ENCODE data around the gene LDLRAD4. TPM values are rescaled to one million over a fixed set of nuclear protein-coding genes. Genes with fewer than 3 reads are reported as not detected.

Gene LDLRAD4
- total and polyA plus RNA-seq, 9 of the 15 experiments (the other 6 are each of a cell fraction or from before 2014, with no cell fraction given): 0.01 TPM; not detected in 8

DNA sequence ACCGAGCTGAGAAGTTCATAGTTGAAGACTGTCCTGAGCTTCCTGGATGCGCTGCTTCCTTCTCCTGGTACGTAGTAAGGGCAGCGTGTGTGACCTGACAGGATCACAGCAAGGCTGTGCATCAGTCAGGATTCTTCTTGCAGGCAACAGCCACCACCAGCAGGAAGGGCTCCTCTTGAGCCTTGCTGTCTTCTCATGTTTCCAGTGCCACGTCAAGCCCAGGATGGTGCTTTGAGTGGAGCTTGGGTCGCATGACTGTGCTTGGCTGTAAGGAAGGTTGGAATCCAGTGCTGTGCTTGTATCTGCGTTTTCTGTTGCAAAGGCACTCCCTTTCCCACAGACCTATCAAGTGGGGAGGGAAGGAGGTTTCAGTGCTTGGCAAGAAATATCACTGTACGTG lies 194.3 kb downstream of the LDLRAD4 start:
- FAIRE-seq: no peak
- Histone ChIP-seq H2AFZ (ENCODE audit: low read depth, low read length) (no peak overlapping the region), H3K36me3 (ENCODE audit: control insufficient read depth, insufficient read depth, low read length) (no peaks in the 10 kb centered on the region), H3K9ac (ENCODE audit: insufficient read depth in 1 of 2, low read depth in 2 of 2, low read length in 2 of 2) (no peak overlapping the region), H3K79me2 (ENCODE audit: control insufficient read depth, insufficient read depth, low read length) (no peaks in the 10 kb centered on the region), H4K20me1 (replicated peaks; ENCODE audit: control insufficient read depth, insufficient read depth, low read length) (no peaks in the 10 kb centered on the region), H3K4me2 (ENCODE audit: insufficient read depth, low read length) (no peak overlapping the region), H3K4me3 (no peak overlapping the region), H3K27ac (ENCODE audit: extremely low read depth, low read depth, low read length) (no peak overlapping the region), H3K4me1 (replicated peaks in 1 of 2; ENCODE audit: control insufficient read depth in 2 of 2, insufficient read depth in 2 of 2, low read length in 2 of 2) (no peaks in the 10 kb centered on the region; a peak in 1 of 5 replicates), H3K9me3 (replicated peaks; ENCODE audit: control insufficient read depth, insufficient read depth, low read depth, low read length) (no peaks in the 10 kb centered on the region), H3K27me3 (ENCODE audit: control insufficient read depth in 2 of 2, insufficient read depth in 2 of 2, low read length in 2 of 2) (no peaks in the 10 kb centered on the region; a peak in 2 of 5 replicates), H3K9me1 (ENCODE audit: control insufficient read depth, insufficient read depth, low read length) (no peaks in the 10 kb centered on the region)
- TF ChIP-seq ZNF780A (CRISPR knock-in tag; IDR thresholded peaks at IDR 0.05): no peak
- intact Hi-C loops (cut with micrococcal nuclease) (no loop called here), in situ Hi-C loops (cut with MboI) (no loop called here)
- 0% methylated on average over 8 of the region's 8 CpGs for WGBS (ENCODE audit: insufficient coverage, low coverage, missing lambda C conversion rate)
- CTCF ChIA-PET (ENCODE audit: low intra/inter-chr PET ratio): no interaction called here
- POLR2A ChIA-PET: no interaction called here
- no peak for ATAC-seq
- DNase-seq (ENCODE audit: extremely low read depth in 1 of 4, low spot score in 3 of 4): no peak
- BruUV-seq (replicated peaks): no TSS peak

DNA sequence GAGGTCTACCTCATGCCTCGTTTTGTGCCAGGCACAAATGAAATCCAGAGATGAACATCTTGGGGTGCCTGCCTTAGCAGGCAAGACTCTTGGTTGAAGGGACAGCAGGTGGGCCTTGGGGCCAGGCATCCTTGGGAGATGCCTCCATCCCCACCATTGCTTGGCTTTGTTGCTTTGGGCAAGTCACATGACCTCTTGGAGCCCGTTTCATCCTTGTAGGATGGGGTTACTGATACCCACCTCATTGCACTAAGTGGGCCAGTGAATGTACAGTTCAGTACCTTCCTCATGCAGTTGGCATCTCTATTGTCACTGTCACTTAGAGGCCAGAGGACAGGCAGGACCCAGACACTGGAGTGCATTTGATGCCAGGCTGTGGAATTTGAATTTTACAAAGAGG lies 195.5 kb downstream of the LDLRAD4 start:
- Histone ChIP-seq H4K20me1 (replicated peaks; ENCODE audit: control insufficient read depth, insufficient read depth, low read length) (no peaks in the 10 kb centered on the region), H3K4me1 (replicated peaks in 1 of 2; ENCODE audit: control insufficient read depth in 2 of 2, insufficient read depth in 2 of 2, low read length in 2 of 2) (no peaks in the 10 kb centered on the region; a peak in 1 of 5 replicates), H3K4me2 (ENCODE audit: insufficient read depth, low read length) (no peak overlapping the region), H3K79me2 (ENCODE audit: control insufficient read depth, insufficient read depth, low read length) (no peaks in the 10 kb centered on the region), H3K9me3 (replicated peaks; ENCODE audit: control insufficient read depth, insufficient read depth, low read depth, low read length) (no peaks in the 10 kb centered on the region), H3K9me1 (ENCODE audit: control insufficient read depth, insufficient read depth, low read length) (no peaks in the 10 kb centered on the region), H3K27ac (ENCODE audit: extremely low read depth, low read depth, low read length) (no peak overlapping the region), H2AFZ (ENCODE audit: low read depth, low read length) (no peak overlapping the region), H3K36me3 (ENCODE audit: control insufficient read depth, insufficient read depth, low read length) (no peaks in the 10 kb centered on the region), H3K27me3 (ENCODE audit: control insufficient read depth in 2 of 2, insufficient read depth in 2 of 2, low read length in 2 of 2) (no peaks in the 10 kb centered on the region; a peak in 2 of 5 replicates), H3K9ac (ENCODE audit: insufficient read depth in 1 of 2, low read depth in 2 of 2, low read length in 2 of 2) (no peak overlapping the region), H3K4me3 (no peak overlapping the region)
- intact Hi-C loops (cut with micrococcal nuclease) (no loop called here), in situ Hi-C loops (cut with MboI) (no loop called here)
- WGBS (ENCODE audit: insufficient coverage, low coverage, missing lambda C conversion rate): 0% methylated on average over 2 of the region's 2 CpGs
- no TSS peak for BruUV-seq (replicated peaks)
- no peak for ATAC-seq
- CTCF ChIA-PET (ENCODE audit: low intra/inter-chr PET ratio): no interaction called here
- FAIRE-seq: no peak
- TF ChIP-seq, protein P1, sequence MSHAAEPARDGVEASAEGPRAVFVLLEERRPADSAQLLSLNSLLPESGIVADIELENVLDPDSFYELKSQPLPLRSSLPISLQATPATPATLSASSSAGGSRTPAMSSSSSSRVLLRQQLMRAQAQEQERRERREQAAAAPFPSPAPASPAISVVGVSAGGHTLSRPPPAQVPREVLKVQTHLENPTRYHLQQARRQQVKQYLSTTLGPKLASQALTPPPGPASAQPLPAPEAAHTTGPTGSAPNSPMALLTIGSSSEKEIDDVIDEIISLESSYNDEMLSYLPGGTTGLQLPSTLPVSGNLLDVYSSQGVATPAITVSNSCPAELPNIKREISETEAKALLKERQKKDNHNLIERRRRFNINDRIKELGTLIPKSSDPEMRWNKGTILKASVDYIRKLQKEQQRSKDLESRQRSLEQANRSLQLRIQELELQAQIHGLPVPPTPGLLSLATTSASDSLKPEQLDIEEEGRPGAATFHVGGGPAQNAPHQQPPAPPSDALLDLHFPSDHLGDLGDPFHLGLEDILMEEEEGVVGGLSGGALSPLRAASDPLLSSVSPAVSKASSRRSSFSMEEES (CRISPR knock-in tag; IDR thresholded peaks at IDR 0.05): peak; percentile 60
- TF ChIP-seq, protein P2, sequence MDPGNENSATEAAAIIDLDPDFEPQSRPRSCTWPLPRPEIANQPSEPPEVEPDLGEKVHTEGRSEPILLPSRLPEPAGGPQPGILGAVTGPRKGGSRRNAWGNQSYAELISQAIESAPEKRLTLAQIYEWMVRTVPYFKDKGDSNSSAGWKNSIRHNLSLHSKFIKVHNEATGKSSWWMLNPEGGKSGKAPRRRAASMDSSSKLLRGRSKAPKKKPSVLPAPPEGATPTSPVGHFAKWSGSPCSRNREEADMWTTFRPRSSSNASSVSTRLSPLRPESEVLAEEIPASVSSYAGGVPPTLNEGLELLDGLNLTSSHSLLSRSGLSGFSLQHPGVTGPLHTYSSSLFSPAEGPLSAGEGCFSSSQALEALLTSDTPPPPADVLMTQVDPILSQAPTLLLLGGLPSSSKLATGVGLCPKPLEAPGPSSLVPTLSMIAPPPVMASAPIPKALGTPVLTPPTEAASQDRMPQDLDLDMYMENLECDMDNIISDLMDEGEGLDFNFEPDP (CRISPR knock-in tag; IDR thresholded peaks at IDR 0.05): no peak
- no peak for DNase-seq (ENCODE audit: extremely low read depth in 1 of 4, low spot score in 3 of 4)
- POLR2A ChIA-PET: no interaction called here

Data from K562 (cell line).